ENCODE data around the gene ELOVL3. TPM values are rescaled to one million over a fixed set of nuclear protein-coding genes. Genes with fewer than 3 reads are reported as not detected.
A peak's percentile ranks its signal among the peaks of the same experiment; 100 is the strongest.

ELOVL3 gene
- total and polyA plus RNA-seq, 2 of the 13 experiments (the other 11 are each of a cell fraction or from before 2014, with no cell fraction given), result 0.58 to 0.69 TPM

DNA sequence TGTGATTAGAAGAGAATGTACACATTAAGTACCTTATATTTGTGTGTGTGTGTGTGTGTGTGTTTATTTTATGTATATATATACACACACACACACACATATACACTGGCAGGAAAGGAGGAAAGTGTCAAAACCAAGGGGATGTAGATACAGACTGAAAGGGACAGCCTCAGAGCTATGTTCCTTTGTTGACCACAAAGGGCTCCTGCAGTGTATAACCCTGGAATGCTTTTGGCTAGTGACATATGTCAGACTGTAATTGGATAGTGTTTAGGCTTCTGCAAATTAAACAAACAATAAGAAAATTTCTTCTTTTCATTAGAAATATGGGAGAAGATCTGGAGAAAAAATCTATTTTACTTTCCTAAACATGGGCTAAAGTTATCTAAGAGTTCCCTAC lies 35.1 kb downstream of the ELOVL3 start:
- intact Hi-C loops (cut with micrococcal nuclease; ENCODE audit: unreplicated experiment), result no loop called here
- ATAC-seq (no peak), FAIRE-seq (no peak), DNase-seq (ENCODE audit: low spot score) (no peak)
- Histone ChIP-seq H3K9ac (ENCODE audit: insufficient read depth, low read depth, low read length) (no peak overlapping the region), H3K79me2 (ENCODE audit: insufficient read depth, low read length) (peaks cover 28% of the 10 kb centered on the region), H3K9me3 (ENCODE audit: low read length) (no peaks in the 10 kb centered on the region), H3K4me3 (replicated peaks in 1 of 3; ENCODE audit: insufficient read depth in 1 of 3, low read depth in 2 of 3, low read length in 3 of 3) (no peak overlapping the region), H2AFZ (ENCODE audit: low read length) (no peak overlapping the region), H3K27ac (ENCODE audit: extremely low read length, insufficient read depth, low read length) (no peak overlapping the region), H3K36me3 (replicated peaks in 1 of 2; ENCODE audit: control insufficient read depth in 1 of 2, insufficient read depth in 2 of 2, low read length in 2 of 2) (peaks cover 8 to 58% of the 10 kb centered on the region in 2 experiments), H4K20me1 (ENCODE audit: insufficient read depth, low read length) (peaks cover 7% of the 10 kb centered on the region), H3K4me1 (ENCODE audit: insufficient read depth, low read length) (peaks cover 16% of the 10 kb centered on the region), H3K4me2 (ENCODE audit: low read depth, low read length) (no peak overlapping the region), H3K27me3 (ENCODE audit: control insufficient read depth in 1 of 2, insufficient read depth in 2 of 2, low read length in 2 of 2) (no peaks in the 10 kb centered on the region)
- in situ Hi-C loops (cut with HindIII; ENCODE audit: extremely low pct_ligation_motif_present, low pct_unique_long_range_greater_than_20kb), result no loop called here
- ChIA-PET CTCF (ENCODE audit: low intra/inter-chr PET ratio, low total read pairs) (no interaction called here), POLR2A (no interaction called here)
- TSS peak; percentile 29 for BruUV-seq (replicated peaks)
- TF ChIP-seq ARID2 (CRISPR knock-in tag; IDR thresholded peaks at IDR 0.05; ENCODE audit: borderline replicate concordance) (no peak), ATRX (CRISPR knock-in tag; IDR thresholded peaks at IDR 0.05; ENCODE audit: borderline replicate concordance) (no peak), ZBTB38 (CRISPR knock-in tag; IDR thresholded peaks at IDR 0.05) (no peak), ZNF367 (CRISPR knock-in tag; IDR thresholded peaks at IDR 0.05; ENCODE audit: borderline replicate concordance) (no peak), KLF11 (CRISPR knock-in tag; IDR thresholded peaks at IDR 0.05) (no peak), ZNF724P (CRISPR knock-in tag; IDR thresholded peaks at IDR 0.05; ENCODE audit: borderline replicate concordance) (no peak), ZNF570 (CRISPR knock-in tag; IDR thresholded peaks at IDR 0.05; ENCODE audit: borderline replicate concordance) (no peak), CBX1 (IDR thresholded peaks at IDR 0.05; ENCODE audit: low read depth) (no peak)
- TF ChIP-seq, protein P1, sequence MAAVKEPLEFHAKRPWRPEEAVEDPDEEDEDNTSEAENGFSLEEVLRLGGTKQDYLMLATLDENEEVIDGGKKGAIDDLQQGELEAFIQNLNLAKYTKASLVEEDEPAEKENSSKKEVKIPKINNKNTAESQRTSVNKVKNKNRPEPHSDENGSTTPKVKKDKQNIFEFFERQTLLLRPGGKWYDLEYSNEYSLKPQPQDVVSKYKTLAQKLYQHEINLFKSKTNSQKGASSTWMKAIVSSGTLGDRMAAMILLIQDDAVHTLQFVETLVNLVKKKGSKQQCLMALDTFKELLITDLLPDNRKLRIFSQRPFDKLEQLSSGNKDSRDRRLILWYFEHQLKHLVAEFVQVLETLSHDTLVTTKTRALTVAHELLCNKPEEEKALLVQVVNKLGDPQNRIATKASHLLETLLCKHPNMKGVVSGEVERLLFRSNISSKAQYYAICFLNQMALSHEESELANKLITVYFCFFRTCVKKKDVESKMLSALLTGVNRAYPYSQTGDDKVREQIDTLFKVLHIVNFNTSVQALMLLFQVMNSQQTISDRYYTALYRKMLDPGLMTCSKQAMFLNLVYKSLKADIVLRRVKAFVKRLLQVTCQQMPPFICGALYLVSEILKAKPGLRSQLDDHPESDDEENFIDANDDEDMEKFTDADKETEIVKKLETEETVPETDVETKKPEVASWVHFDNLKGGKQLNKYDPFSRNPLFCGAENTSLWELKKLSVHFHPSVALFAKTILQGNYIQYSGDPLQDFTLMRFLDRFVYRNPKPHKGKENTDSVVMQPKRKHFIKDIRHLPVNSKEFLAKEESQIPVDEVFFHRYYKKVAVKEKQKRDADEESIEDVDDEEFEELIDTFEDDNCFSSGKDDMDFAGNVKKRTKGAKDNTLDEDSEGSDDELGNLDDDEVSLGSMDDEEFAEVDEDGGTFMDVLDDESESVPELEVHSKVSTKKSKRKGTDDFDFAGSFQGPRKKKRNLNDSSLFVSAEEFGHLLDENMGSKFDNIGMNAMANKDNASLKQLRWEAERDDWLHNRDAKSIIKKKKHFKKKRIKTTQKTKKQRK (IDR thresholded peaks at IDR 0.05; ENCODE audit: low read length), result no peak
- TF ChIP-seq, protein P2, sequence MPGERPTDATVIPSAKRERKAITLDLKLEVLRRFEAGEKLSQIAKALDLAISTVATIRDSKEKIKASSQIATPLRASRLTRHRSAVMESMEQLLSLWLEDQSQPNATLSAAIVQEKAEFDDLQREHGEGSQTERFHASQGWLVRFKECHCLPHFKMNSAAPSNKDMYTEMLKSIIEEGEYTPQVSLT (CRISPR knock-in tag; IDR thresholded peaks at IDR 0.05; ENCODE audit: borderline replicate concordance, low read depth), result no peak
- TF ChIP-seq, protein P3, sequence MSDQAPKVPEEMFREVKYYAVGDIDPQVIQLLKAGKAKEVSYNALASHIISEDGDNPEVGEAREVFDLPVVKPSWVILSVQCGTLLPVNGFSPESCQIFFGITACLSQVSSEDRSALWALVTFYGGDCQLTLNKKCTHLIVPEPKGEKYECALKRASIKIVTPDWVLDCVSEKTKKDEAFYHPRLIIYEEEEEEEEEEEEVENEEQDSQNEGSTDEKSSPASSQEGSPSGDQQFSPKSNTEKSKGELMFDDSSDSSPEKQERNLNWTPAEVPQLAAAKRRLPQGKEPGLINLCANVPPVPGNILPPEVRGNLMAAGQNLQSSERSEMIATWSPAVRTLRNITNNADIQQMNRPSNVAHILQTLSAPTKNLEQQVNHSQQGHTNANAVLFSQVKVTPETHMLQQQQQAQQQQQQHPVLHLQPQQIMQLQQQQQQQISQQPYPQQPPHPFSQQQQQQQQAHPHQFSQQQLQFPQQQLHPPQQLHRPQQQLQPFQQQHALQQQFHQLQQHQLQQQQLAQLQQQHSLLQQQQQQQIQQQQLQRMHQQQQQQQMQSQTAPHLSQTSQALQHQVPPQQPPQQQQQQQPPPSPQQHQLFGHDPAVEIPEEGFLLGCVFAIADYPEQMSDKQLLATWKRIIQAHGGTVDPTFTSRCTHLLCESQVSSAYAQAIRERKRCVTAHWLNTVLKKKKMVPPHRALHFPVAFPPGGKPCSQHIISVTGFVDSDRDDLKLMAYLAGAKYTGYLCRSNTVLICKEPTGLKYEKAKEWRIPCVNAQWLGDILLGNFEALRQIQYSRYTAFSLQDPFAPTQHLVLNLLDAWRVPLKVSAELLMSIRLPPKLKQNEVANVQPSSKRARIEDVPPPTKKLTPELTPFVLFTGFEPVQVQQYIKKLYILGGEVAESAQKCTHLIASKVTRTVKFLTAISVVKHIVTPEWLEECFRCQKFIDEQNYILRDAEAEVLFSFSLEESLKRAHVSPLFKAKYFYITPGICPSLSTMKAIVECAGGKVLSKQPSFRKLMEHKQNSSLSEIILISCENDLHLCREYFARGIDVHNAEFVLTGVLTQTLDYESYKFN (CRISPR knock-in tag; conservative IDR thresholded peaks at IDR 0.05), result no peak
- TF ChIP-seq, protein P4, sequence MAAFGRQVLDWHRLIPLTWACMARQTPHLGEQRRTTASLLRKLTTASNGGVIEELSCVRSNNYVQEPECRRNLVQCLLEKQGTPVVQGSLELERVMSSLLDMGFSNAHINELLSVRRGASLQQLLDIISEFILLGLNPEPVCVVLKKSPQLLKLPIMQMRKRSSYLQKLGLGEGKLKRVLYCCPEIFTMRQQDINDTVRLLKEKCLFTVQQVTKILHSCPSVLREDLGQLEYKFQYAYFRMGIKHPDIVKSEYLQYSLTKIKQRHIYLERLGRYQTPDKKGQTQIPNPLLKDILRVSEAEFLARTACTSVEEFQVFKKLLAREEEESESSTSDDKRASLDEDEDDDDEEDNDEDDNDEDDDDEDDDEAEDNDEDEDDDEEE (CRISPR knock-in tag; IDR thresholded peaks at IDR 0.05), result no peak

Measured in HepG2 (cell line).